Measurements from ENCODE around the gene RIOX2.

The RIOX2 gene

DNA sequence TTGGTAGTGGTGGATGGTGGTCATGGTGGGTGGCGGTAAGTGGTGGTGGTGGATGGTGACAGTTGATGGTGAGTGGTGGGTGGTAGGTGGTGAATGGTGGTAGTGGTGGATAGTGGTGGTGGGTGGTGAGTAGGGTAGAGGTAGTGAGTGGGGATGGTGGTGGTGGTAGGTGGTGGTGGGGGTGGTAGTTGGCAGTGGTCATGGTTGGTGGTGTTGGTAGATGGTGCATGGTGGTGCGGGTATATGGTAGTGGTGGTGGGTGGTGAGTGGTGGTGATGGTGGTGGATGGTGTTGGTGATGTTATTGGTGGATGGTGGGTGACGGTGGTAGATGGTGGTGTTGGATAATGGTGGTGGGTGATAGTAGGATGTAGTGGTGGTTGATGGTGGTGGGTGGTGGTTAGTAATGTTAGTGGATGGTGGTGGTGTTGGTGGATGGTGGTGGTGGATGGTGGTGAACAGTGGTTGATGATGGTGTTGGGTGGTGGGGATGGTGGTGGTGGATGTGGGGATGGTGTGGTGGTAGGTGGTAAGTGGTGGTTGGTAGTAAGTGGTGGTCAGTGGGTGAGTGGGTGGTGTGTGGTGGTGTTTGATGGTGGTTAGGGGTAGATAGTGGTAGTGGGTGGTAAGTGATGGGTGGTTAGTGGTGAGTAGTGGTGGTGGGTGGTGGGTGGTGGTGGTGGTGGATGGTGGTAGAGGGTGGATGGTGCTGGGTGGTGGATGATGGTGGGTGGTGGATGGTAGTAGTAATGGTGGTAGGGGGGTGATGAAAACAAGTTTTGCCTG is 16.7 kb upstream of the RIOX2 start:
- DNase-seq = no peak

DNA sequence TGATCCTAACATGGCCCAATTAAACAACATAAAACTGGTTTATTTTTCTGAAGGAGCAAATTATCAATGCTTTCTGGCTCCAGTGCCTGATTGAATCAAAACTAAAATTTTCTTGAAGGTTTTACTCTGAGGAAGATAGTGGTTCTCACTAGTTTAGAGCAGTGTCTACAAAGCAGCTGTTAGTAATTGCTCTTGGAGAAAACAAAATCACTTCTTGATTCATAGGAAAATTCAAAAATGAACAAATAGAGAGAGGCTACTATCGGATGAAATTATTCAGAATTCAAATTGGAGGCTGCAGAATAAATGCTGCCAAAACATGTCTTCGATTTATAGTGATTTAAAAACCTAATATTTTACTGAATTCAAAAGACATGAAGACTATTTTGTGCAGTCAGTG is 15.1 kb upstream of the RIOX2 start:
- DNase-seq = no peak

DNA sequence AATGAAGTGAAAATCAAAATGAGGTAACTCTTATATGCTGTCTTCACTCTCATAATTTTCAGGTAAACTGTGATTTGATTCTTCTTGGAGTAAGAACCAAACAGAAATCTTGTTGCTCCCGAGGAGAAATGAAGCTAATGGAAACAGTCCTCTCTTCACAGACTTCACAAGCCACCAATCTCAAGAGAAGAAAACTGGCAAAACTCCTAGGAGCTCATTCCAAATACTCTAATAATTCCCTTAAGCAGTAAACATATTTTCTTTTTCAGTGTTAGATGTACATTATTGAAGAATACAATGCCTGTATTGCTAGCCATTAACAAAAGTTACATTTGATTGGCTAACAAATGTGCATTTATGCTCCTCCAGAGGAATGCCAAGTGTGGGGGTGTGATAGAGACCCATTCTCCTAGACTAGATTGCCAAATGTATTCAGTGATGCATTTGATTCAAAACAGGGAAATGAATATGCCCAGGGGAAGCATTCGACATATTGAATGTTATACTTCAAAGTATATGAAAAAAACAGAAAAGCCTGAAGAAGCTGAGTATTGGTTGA is 11.8 kb upstream of the RIOX2 start:
- DNase-seq = no peak

DNA sequence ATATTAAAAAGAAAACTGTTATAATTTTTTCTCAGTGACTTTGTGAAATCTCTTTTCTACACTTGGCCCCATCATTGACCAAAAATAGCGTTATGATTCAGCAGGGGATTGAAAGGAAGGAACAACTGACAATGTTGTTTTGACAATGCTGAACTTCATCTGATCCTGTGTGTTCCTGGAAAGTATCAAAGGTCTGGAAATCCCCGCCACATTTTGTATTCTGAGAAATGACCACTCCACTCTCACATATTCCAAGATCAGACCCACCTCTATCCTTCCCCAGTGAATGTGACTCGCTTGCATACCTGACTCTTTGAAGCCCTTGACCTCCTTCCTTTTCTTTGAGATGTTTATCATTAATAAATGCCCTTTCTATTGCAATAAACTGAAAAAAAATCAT is 9.7 kb upstream of the RIOX2 start:
- DNase-seq = no peak

DNA sequence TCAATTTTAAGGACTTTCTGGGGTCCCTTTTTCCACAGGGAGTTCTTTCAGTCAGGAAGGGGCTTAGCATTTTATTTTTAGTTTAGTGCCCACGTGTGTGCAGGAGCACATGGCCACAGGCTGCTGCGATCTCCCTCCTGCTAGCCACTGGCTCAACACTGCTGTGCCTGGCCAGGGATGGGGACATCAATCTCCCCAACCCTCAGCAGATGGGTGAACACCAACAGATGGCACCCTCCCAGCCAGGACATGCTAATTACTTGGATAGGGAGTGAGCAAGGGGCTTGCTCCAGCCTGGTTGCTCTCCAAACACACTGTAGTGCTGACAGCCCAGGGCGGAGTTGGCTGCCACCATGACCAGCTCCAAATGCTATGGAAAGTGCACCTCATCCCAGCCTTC is 7.4 kb upstream of the RIOX2 start:
- no peak for DNase-seq

DNA sequence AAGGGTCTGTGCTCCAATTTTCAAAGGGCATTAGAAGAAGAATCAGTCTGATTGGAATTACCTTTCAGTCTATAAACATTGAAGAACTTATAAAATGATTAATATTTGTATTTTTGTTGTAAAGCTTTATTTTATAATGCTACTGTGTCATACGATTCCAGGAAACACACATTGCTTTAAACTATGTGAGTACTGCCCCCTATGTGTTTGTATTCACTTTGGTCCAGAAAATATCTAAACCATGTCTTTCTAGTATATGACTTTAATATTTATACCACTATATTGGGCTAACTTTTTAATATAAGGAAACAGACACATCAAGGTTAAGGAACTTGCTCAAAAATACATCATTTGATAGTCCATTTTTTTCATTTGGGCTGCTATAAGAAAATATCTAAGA is 3.2 kb upstream of the RIOX2 start:
- peak in 1 of 2 donors; percentile 23 for DNase-seq

DNA sequence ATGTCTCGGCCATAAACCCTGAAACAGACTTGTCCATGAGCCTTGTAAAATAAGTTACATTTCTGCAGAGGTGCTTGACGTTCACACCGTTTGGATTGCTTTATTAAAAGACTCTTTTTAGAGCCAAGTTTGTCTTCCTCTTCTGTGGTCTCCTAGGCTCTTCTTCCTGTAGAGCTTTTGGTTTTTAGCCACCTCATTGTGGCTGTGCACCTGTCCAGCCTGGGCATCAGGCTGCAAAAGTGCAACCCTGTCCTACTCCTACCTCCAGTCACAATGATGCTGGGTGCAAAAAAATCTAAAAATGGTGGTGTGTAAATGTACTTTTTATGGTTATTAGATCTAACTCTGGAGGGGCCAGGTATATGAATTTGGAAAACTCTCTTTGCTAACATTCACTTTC is 2.8 kb upstream of the RIOX2 start:
- no peak for DNase-seq

DNA sequence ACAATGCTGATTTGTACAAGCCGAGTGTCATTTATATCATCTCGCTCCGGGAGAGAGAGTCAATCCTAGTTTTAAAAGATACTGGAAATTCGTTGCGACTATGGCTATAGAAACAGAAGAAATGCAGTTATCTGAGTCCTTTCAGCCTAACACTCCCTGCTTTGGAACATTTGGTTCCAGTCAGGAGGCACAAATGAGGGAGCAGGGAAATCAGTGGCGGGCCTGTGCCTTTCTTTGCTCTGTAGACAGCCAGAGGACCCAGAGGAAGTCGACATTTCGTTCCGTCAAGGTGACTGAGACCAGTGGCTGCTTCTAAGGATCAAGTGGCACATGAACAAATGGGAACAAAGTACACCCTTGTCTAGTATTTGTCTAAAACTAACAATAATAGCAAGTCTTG is 745 bp upstream of the RIOX2 start:
- DNase-seq = no peak

DNA sequence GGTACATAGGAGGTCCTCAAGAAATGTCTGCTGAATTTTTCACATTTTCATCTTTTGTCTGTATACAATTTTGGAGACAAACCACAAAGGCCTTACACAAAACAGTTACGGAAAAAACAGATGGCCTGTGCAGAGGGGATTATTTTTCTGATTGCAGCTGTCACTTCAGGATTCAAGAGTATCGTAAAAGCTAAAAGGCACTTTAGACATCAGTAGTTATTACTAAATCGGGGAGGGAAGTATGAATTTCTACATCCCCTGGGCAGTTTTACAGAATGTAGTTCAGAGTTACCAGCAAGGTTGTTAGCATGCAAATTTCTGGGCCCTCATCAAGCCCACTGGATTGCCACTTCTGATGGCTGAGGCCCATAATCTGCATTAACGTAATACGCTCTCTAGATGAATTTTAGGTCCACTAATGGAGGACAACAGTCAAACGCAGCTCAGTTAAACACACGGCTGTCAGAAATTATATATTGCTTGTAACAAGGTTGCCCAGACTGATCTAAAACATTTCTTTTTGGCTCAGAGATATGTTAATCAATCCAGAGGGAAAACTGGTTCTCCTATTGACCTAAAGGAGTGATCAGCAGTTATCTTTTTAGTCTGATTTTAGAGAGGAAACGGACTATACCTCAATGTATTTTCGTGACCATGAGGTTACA is 1.1 kb downstream of the RIOX2 start:
- DNase-seq = no peak

DNA sequence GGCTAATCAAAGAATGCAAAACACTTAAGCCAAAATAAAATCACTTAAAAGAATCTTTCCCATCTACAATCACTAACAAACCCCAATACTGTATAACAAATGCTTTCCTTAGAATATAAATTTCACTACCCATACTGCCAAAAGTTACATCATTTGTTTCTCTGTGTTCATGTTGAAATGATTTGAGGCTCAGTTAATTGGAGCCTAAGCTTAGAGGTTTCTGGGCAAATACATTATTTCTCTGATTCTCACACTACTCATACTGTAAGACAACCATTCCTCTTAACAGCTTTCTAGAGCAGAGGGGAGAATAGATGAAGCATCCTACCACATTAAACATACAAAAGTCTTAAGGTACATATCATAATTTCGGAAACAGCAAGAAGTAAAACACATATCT is 2.1 kb downstream of the RIOX2 start:
- no peak for DNase-seq

DNA sequence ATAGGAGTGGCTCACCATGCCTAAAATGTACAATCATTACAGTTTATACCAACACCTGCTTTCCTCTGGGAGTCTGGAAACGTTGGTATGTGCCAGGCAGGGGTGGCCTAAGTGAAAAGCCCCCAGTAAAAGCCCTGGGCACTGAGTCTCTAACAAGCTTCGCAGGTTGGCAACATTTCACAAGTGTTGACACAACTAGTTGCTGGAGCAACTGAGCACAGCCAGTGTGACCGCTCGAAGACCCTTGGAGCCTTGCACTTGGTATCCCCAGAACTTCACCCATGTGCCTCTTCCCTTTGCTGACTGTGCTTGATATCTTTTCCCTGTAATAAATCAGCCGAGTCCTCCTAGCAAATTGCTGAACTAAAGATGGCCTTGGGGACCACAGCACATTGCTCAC is 2.7 kb downstream of the RIOX2 start:
- no peak for DNase-seq

DNA sequence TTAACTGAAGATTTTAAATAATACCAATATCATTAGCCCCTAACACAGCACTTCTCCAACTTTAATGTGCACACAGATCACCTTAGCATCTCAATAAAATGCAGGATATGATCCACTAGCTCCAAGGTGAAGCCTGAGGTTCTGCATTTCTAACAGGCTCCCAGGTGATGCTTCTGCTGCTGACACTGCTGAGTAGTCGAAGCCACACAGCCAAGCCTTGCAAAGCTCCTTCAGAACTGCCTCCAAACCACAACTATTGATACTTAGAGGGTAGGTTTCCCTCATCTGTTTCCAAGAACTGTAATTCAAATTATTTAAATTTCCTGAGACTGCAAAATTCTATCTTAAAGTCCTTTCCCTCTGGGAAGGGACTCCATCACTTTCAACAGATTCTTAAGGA is 3.9 kb downstream of the RIOX2 start:
- no peak for DNase-seq

DNA sequence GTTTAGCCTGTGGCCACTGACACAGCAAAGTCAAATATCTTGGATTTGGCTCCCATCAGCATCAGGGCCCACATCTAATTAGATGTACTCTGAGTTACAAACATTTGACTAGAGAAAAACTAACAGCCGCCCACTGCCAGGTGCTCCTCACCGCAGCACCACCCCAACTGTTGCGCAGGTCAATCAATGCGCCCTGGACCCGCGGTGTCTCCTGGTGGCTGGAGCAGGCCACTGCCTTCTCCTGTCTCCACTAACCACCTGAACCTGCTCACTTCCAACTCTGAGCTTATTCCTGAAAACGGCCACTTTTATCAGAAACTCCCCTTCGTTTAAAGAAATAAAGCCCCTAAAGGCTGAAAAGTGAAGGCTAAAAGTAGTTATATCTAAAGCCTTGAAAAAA is 4.3 kb downstream of the RIOX2 start:
- DNase-seq = no peak

DNA sequence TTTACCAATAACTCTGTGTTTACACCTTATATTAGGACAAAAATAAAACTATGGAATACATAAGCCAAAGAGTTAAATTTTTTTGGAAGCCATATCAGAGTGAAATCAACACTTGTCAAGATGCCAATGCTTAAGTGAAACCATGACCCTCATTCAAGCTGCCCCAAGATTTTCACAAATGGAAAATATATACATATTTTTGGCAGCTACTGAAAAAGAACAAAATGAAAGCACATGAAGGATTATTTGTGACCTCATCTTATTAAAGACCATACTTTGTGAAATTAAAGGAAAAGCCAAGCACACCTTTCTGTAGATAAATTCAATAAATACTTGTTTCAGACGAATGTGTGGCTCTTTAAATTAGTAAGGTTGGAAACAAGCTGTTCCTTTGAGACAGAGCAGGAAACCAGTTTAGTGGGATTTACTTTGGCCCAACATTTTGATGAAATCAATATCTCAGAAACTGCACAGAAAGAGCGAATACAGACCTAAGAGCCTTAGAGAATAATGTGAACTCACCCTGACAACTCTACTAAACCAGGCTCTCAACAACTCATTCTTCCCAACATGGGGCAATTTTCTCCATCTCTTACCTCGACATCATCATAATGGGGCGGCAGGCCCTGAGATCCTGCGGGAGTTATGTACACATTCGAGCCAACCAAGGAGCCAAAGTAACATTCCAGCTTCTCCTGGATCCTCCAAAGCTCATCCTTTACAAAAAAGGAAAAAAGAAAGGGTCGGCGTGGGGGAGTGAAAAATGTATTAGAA is 11.1 kb downstream of the RIOX2 start:
- DNase-seq = no peak

DNA sequence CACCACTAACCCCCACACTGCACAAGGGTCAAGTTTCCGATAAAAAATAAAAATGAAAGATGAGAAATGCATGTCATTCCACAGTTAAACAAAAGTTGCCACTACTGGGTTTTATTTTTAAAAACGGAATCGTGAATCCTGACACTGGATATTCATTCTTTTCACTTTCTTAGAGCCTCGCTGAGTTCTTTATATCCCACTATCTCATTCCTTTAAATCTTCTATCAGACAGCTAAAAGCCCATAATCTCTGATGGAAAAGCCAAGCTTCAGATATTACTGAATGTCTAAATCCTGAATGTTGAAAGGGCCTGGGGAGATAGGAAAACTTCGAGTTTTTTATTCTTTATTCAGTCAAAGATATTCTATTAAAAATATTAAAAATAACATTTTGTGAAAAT is 11.7 kb downstream of the RIOX2 start:
- no peak for DNase-seq

DNA sequence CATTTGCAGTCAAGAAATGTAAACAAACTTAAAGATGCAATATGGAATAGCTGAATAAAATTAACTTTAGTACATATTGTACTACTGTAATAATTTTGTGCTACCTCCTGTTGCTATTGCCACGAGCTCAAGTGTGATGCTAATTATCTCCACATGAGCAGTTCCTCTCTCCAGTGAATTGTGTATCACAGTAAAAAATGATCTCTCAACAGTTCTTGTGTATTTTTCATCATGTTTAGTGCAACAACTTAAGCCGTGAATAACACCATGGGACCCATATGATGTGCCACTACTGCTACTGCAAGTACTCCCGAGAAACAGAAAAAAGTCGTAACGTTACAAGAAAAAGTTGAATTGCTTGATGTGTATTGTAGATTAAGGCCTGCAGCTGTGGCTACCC is 12.4 kb downstream of the RIOX2 start:
- no peak for DNase-seq

DNA sequence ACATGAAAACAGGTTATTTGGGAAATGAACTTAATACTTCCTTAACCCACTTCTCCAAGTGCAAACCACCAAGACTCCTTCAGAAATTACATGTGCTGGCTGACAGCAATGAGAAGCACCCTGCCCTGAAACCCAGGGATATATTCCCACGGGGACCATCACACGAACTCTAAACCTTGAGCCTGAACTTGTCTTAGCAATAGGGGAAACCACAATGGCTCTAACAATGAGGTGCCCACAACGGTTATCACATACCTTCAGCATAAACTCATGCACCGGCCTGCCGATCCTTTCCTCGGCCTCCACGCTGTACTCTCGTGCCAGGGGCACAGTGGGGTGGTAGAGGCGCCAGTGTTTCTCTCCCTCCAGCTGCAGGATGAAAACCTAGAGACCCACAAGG is 13.4 kb downstream of the RIOX2 start:
- no peak for DNase-seq

DNA sequence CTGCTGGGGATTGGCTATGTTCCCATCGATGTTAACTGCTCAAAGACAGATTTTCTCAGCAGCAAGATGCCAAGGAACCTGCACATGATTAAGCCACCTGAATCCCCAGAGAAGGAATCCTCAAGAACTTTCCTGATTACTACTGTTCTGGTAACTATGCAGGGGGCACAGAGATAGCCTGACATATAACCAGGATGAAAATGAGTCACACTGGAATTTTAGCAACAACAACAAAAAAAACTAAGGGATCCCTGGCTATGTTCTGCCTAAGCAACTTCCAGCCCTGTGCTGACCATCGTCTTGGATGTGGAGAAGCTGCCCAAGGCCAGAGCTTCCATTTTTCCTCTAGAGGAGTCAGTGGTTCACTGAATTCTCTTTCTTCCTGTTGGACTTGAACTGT is 13.8 kb downstream of the RIOX2 start:
- DNase-seq = no peak

DNA sequence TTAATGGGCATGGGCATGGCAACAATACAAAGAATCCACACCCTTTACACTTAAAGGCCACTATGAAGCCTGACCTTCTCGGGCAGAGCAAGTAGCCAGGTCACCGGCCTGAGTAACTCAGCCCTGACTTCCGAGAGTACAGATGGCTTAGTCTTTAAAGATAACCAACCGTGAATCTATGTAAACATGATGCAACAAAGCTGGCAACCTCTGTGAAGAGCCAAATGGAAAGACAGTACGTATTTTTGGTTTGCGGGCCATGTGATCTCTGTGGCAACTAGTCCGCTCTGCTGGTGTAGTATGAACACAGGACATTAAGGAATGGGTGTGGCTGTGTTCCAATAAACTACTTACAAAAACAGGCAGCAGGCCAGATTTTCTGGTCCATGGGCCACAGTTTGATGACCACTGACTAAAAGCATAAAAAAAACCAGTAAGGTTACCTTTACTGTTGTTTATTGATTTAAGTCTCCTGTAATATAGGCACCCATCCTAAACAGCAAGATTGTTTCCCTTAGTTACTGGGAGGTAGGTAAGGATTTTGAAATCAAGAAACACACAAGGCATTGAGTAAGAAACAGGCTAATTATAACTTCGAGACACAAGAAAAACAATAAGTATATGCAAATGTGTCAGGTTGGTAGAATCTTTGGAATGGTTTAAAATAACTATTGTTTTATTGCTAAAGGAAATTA is 14.5 kb downstream of the RIOX2 start:
- peak in 1 of 2 donors; percentile 20 for DNase-seq

DNA sequence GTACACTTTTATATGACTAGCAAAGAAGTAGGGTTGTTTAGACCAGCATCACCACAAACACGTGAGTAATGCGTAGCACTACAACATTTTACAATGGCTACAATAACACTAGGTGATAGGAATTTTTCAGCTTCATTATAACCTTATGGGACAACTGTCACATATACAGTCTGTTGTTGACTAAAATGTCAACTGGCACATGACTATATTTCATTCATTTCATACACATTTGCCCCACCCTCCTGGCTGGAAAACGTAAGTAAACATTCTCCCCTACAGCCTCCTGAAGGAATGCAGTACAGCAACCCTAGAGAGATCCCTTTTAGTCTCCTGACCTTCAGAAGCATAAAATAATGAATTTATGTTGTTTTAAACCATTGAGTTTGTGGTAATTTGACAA is 16.2 kb downstream of the RIOX2 start:
- DNase-seq = no peak

DNA sequence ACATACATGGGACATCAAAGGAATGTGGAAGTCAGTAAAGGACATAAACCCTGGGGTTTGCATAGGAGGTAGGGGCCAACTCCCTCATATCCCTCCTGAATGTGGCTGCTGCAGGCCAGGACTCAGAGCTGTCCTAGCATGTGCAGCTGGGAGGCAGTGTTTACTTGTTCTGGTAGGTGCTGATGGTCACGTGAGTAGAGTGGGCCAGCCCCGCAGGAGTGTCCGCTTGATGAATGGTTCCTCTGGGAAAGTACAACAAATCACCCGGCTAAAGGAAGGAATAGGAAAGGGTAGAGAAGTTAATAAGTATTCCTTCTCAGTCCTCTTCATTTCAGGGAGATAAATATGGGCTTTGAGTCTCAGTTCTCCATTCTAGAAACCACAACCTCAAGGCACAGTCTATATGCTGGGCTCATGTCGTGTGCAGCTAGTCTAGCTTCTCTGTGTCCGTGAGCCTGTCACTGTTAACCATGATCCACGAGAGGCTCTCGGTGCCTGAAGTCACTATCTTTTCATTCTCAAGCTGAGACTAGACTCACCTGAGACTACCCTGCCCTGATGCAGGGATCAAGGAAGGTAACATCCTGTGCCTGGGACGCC is 17.9 kb downstream of the RIOX2 start:
- no peak for DNase-seq

DNA sequence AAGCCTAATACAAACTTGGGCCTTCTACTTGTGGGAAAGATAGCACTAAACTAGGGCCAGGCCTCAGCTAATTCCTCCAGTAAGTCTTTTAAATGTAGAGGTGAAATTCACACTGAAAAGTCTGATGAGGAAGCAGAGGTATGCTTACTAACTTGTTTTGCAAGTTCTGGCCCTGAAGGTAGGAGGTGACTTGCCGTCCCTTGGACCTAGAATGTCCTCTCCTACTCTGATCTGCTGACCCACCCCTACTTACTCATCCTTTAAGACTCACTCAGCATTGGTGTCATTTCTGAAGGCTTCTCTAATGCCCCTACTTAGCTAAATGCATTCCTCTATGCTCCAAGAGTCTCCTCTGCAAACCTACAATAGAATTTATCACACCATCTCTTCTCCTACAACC is 19.4 kb downstream of the RIOX2 start:
- no peak for DNase-seq

DNA sequence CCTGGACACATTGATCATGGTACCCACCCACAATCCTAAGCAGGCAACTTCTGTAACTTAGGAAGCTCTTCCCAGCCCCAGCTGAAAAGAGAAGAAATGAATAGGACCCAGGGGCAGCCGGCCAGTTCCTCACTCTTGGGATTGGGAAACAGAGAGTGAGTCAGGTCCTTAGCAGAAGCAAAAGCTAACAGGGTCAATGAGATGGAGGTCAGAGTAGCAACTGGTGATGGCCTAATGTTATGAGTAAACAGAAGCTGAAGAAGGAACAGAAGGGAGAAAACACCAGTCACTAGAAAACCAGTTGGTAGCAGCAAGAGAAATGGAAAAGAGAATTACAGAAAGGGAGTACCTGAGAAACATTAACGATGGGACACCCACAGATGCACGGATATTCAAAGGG is 20.0 kb downstream of the RIOX2 start:
- peak in 1 of 2 donors; percentile 38 for DNase-seq
